Vagina (tissue), 2 donors: ENCODE data around the gene LOXL4.

Experiments used
- CTCF ChIP-seq, 3 experiments: fragments of 450-650 bp in 2 of 3; fragments of 200-600 bp in 1 of 3; sonication (generic) in 1 of 3; IDR thresholded peaks; one replicate each; pipeline ENCODE4 v1.5.1; 2017 to 2019; ENCODE audit warnings: antibody characterized with exemption in 3 of 3, mild to moderate bottlenecking in 2 of 3, moderate library complexity in 2 of 3
- POLR2A ChIP-seq, 2 donors: fragments of 450-650 bp; IDR thresholded peaks; one replicate each; pipeline ENCODE4 v1.6.1; 2017; ENCODE audit warnings: antibody characterized with exemption in 2 of 2, mild to moderate bottlenecking in 2 of 2, moderate library complexity in 2 of 2
- POLR2AphosphoS5 ChIP-seq, 2 donors: sonication (generic); formaldehyde crosslinking; IDR thresholded peaks; one replicate each; pipeline ENCODE4 v1.9.0; 2017; ENCODE audit warnings: antibody characterized with exemption in 2 of 2, mild to moderate bottlenecking in 2 of 2, low read depth in 1 of 2; ENCODE audit not compliant: insufficient read depth in 1 of 2

GRCh38 chr10:98293550-98294269 lies 25.7 kb upstream of the LOXL4 start:
- TF ChIP-seq POLR2AphosphoS5 (IDR thresholded peaks at IDR 0.05; ENCODE audit: insufficient read depth in 1 of 2, low read depth in 1 of 2) (no peak), CTCF (IDR thresholded peaks at IDR 0.05) (no peak), POLR2A (IDR thresholded peaks at IDR 0.05) (no peak)
